SK-N-DZ (cell line): ENCODE measurements around the gene TRIM3.

ENCODE experiments used
- DNase-seq: peaks from one replicate; pipeline ENCODE4 v3.0.0-alpha.2; 2015; ENCODE audit warnings: low spot score

The TRIM3 gene

DNA sequence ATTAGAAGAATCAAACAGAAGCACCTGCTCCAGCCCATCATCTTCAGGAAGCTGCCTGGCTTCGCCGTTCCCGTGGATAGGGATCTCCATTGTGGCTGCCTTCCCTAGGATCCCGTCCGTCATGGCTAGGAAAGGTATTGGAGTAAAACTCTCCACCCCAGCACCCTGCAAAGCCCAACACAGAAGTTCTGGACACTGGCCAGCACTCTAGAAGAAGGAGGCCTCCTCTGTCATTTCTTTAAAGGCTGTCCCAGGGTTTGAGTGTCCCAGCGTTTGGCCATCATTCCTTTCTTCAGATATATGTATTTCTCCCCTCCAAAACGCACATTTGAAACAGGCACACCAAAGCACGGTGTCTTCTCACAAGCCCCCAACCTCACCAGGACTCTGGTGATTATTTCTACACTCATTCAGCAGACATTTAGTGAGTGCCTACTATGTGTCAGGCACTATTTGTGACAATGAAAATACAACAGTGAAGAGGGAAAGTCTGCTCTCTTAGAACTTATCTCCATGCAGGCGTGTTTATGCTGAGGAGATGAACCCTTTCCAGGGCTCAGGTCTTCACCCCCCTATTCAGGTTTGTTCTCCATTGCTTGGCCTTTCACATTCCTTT is 6.7 kb upstream of the TRIM3 start:
- DNase-seq: no peak

DNA sequence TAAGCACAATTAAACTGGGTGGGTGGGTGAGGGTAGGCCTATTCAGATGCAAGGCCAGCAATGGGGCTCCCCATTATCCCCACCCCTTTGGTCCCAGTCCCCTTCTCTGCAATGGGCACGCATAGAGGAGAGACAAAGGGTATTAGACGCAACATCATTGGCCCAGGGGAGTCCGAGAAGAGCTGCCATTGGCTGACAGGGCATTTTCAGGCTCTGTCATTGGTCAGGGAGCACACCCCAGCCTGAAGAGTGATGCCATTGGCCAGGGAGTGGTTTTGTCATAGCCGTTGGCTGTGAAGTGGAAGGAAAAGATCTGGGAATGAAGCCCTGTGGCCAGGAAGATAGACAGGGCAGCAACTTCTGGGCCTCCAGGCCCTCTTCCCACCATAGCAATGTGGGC is 2.8 kb upstream of the TRIM3 start:
- no peak for DNase-seq

DNA sequence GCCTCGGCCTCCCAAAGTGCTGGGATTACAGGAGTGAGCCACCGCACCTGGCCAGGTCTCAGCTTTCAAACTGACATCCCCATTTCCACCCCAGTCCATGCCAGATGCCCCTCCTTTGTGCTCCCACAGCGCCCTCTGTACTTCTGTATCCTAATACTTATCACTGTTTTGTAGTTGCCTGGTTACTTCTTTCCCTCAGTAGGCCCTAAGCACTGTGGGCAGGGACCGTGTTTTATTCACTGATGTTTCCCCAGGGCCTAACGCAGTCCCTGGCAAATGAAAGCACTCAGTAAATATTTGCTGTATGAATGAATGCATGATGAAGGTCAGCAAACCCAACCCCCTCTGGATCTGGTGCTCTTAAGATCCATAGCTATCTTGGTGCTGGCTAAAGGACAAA is 2.2 kb upstream of the TRIM3 start:
- DNase-seq: no peak

DNA sequence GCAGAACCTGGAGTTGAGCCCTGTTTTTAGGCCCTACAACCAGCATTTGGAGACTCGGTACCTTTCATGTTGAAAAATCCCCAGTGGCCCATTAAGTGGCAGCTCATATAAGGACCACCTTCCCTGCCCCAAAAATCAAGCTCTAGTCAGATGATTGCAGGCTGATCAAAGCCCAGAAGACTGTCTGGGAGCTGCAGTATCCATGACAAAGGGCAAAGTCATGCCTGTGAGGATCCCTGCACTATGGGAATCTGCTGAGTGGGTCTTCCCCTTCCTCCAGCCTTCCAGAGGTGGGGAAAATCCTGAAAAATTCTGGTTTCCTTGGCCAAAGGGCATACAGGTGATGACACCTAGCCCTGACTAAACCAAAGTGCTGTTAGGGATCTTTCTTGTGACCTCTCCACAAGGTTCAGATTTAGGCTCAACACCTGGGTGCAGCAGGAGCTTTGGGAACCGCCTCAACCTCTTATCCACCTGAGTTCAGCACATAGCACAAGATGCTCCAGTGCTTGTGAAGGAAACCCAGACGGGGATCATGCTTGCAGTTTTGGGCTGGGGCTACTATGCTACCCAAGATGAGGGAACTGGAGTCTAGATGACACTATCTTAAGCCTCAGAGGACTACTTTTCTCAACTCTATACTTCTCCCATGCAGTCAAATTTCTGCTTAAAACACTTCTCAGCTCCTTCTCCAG is 1.2 kb upstream of the TRIM3 start:
- DNase-seq: no peak

DNA sequence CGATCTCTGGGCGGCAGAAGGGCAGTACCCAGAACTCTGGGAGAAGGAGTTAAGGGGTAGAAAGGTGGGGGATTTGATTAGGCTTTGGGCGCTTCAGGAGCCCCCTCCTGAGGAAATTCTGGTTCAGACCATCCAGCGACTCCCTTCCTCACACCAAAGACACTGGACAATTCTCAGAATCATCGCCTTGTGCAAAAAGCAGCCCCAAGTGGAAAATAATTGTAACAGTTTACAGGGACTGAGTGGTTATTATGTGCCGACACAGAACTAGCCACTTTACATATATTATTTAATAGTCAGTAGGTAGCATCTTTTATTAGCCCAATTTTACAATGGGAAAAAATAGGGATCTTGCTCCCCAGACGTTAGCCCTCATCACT is 662 bp upstream of the TRIM3 start:
- no peak for DNase-seq

DNA sequence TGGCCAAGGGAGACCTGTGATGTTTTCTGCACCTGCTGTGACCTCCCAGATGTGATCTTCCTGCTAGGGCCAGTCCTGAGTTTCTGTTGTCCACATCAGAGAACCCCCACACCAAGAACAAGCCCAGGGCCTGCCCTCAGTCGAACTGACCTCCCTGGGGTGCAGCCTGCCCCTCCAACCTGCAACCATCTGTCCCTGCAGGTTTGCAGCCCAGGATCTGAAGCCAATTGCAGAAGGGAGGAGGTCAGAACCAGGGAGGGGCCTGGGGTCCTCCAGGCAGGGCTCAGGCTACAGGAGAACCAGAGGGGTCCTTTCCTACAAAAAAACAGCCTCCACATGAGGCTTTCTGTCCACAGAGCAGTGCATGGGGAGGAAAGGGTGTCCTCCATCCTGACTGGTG is 807 bp downstream of the TRIM3 start:
- DNase-seq: no peak

DNA sequence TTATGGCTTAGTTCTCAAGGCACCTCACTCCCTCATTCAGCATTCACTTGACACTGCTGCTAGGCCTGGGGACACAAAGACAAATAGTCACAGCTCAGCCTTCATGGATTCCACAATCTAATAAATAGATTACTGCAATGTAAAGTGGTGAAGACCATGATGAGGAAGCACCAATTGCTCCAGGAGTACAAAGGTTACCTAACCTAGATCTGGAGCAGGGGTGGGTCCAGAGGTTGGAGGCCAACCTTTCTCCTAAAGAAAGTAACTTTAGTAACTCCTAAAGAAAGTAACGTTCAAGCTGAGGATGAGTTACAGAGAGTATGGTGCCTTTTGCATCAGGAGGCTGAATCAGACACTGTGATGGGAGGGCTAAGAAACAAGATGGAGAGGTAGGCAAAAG is 4.1 kb downstream of the TRIM3 start:
- no peak for DNase-seq

DNA sequence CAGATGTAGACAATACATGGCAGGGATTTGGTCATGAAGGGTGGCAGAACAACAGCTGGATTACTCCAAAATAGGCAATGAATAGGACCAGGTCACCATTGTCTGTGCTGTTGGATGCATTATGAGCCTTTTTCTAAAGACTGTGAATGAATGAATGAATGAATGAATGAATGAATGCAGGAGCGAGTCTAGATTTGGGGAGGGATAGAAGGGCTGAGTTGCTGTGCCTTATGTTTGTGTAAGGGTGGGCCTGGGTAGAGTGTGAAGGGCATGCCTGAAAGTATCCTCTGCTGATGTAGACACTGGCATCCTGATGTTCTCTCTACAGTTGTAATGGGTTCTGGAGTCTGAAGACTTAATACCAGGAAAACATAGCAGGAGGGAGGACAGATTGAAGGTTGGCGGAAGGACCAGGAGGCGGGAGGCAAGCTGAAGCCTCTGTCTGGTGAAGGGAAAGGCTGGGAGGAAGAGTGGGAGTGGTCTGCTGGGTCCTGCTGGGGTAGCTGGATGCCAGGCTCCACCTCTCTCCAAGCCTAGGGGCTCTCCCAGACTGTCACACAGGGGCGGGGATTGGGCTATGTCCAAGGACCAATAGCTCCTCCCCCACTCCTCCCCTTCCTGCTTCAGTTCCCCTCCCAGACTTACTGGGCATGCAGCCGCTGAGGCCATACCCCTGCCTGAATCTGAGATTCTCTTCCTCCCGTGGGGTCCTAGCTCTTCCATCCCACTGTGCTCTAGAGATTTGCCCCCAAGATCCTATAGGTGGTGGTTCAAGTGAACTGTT is 4.8 kb downstream of the TRIM3 start:
- peak; percentile 89 for DNase-seq

DNA sequence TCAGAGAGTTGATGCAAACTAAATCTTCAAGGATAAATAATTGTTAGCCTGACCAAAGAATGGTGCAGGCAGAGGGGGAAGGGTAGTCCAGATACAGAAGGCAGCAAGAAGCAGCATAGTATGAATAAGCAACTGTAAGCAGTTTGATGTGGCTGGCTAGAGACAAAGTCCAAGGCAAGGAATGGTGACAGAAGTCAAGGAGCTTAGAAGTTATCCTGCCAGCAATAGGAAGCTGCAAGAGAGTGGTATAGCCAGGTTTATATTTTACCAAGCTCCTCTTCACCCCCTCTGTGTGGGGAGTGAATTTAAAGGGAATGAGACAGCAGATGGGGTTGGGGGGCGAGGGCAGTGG is 14.7 kb downstream of the TRIM3 start:
- no peak for DNase-seq

DNA sequence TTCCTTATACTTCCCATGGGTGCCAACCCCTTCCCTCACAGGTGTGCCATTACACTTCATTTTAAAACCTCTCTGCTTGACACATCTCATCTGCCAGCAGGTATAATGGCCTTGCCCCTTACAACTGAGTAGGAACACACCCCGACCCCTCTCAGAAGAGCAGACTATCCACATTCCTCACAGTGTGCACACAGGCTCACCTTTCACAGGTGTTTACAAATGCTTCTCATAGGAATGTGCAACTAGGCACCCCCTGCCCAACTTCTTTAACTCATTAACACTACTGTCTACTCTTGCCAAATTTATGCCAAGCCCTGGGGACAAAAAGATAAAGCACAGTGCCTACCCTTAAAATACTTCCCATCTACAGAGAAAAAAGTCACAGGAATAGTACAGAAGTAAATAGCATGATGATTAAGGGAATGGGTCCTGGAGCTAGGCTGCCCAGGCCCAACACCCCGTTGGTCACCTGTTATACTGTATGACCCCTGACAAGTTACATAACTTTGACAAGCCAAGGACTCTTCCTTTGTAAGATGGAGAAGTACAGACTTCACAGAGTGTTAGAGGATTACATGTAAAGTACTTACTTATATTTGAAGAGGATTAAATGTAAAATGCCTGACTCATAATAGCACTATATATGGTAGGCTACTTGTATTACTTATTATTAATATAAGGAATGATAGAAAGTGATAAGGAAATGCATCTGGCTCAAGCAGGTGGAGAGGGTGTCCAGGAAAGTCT is 15.2 kb downstream of the TRIM3 start:
- DNase-seq: no peak

DNA sequence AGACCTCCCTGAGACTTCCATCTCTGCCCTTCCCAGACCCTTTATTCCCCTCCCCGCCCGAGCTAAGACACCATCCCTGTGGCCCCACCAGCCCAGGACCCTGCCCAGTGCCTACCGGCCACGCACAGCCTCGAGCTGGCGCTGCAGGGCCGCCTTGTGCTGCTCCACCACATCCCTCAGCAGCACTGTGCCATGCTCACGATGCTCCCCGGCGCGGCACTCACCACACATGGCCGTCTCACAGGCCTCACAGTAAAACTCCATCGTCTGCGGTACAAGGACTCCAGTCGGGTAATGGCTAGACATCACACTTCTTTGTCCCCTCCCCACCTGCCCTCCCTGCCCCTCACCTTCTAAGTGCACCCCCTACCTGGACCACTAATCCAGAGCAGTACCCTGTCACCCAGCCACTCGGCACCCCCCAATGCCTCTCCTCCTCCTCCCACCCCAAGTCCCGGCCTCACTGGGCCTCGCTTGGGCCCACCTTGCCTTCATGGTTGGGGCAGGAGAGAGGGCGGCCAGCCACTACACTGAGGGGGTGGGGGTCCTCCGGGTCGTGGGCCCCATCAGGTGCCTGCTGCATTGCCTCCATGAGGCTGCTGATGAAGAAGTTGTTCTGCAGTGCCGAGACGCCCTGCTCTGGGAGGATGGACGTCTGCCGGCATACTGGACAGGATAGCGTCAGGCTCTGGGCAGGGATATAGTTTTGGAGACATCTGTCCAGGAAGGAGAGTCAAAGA is 16.0 kb downstream of the TRIM3 start:
- DNase-seq: no peak

DNA sequence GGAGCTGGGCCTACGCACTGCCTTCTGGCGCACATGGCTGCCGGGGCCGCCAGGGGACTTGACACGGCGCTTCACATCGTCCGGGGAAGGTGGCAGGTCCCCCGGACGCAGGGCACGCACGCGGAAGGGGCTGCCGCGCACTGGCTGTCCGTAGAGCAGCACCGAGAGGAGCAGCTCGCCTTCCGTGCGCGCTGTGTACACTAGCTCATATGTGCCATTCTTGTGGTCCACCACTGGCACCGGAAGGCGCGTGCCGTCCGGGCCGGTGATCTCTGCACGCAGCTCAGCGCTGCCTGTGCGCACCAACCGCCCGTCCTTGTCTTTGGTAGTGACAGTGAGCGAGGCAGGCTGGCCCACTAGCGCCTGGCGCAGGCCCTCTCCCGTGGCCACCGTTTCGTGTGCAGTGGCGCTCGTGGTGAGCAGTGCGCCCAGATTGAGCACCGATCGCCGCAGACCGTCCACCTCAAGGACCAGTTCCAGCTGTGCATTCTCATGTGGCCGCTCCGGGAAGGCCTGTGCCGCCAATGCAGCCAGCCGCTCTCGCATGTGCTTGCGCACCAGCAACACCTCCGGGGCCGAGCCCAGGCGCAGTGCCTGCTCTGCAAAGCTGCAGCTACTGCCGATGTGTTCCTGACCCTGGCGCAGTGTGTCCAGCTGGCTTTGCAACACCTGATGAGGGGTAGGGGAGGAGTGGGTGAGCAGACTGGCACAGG is 17.2 kb downstream of the TRIM3 start:
- DNase-seq: no peak

DNA sequence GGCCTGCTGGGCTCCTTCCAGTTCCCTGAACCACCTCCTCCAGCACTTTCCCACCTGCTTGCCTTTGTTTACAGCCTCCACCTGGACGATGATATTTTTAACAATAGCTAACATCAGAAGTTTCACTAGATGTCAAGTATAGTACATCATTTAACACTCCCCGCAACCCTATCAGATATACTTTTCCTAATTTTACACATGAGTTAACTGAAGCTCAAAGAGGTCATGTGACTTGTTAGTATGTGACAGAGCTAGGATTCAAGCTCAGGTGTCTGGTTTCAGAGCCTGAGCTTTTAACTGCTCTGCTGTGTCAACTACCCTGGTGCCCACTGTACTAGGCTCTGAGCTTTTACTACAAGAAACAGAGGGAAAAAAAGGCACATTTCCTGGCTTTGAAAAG is 18.7 kb downstream of the TRIM3 start:
- no peak for DNase-seq

DNA sequence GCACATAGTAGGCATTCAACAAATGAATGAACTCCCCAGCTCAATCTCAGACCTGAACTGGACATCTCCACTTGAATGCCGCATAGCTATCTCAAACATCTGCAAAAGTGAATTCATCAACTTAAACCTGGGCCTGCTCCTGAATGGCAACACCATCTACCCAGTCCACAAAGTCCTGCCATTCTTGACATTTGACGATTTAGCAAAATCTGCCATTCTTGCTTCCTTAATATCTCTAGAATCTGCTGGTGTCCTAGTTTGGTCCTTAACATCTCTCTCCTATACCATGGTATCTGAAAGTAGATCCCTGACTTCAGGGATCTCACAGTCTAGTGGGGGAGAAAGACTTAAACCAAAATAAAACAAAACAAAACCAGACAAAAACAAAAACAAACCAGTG is 20.6 kb downstream of the TRIM3 start:
- no peak for DNase-seq

DNA sequence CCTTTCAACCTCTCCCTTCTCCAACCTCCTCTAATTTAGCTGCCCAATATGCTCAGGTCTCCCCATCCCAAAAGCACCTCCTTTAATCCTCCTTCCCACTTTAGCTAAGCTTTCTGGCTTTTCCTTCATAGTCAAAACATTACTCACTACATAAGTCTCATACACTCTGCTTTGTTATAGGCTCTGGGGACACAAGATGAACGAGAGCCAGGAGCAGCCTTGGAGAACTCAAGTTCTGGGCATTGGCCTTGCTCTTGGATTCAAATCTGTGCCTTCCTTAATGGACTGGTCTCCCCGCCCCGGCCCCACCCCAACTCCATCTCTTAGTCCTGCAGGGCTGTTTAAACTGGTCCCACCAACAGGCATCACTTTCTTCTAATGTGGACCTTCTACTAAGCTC is 21.5 kb downstream of the TRIM3 start:
- no peak for DNase-seq

DNA sequence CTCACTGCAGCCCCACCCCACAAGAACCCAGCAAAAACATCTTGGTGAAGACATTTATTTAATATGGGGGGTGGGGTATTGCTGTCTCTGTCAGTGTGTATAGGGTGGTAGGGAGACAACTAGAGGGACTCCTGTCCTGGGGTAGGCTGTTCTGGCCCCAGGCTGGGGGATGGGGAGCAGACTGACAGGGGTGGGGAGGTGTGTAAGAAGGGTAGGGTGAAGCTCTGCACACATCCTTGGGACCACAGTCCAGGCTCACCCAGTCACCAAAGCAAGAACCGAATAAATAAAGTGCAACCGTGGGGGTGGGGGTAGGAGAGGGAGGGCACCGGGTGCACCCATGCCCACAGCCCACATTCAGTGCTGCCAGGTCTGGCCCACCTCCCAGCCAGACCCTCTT is 25.2 kb downstream of the TRIM3 start:
- DNase-seq: no peak

DNA sequence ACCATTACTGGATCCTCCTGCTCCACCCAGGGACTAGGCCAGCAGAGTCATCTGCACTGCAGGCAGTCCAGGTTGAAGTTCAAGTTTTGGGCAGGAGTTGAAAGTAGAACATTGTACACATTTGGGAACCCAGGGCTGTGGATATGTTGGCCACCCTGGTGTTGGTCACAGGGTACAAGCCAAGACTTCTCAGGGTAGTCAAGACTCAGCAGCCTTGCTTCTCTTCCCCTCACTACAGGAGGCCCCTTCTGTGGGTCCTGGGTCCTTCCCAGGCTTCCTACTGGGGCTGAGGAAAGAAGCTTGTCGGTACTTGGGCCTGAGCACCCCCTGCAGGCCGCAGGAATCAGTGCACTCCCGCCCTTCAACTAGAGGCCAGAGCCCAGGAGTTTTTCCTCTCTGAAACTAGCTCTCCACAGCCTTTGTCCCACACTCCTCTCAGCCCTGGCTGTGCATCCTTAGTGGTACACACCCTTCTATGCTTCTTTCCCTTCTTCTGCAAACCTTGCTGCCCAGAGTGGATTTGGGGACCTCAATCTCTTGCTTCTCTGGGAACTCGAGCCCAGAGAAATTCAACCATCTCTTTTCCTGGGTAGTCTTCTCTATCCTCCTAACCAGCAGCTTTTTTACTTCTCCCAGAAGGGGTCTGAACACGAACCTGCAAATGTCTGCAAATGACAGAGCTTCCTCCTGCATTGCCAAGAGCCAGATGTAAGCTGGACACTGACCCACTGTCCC is 30.3 kb downstream of the TRIM3 start:
- peak; percentile 57 for DNase-seq

DNA sequence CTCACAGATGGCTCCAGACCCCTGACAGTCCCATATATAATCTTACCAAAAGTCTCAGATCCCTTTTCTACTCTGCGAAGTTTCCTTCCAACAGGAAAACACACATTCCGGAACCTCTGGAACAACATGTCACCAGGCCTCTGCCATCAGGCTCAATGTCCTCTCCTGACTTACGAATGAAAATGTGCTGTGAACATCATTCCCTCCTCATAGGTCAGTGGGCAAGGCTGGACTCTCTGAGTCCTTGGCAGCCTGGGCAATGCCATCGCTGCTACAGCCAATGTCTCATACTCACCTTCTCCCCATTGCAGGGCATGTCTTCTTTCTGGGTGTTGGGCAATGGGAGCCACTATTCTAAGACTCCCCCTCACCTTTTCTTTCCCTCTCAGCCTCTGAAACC is 31.3 kb downstream of the TRIM3 start:
- DNase-seq: no peak

DNA sequence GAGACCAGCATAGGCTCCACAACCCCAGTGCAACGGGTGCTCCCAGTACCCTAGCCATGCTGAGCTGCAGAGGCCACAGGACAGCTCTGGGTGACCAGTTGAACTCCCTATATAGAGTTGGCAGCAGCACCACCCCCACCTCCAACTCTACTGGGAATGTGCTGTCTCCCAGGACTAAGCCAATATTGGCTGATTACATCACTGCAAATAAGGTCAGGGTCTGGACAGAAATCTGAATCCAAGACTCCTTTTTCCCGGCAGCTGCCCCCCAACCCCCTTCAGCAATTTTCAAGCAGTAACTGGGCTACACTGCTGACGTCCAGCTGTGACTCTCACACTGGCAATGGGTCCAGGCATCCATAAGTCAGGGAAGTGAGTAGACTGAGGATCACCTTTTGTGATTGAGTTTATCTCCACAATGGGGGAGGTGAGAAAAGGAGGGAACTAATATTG is 32.8 kb downstream of the TRIM3 start, which contains the start of gene HPX:
HPX (minus strand) TSS at position 82 of the 453 bp plus-strand sequence; CDS start at position 58, 24 bp downstream.
- DNase-seq: peak; percentile 37

DNA sequence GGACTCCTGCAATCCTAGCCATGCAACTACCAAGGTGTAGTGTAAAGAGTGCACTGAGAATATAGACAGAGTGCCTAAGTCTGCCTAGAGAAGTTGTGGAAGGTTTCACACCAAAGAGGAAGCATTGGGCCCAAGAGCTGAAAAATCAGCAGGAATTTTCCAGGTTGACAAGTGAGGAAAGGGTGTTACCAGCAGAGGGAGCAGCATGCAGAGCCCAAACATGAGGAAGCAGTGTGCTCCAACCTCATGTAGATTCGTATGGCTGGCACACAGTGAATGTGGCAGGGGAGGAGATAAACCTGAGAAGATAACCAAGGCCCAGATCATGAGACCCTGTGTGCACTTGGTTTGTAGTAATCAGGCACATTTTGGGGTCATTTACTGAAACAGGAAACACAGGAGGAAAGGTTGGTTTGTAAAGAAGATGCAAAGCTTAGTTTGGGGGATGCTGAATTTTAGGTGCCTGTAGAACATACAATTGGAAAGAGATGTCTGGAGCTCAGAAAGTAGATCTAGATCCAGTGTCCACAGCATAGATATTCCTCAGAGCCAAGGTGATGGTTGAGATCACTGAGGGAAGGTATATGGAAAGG is 34.7 kb downstream of the TRIM3 start:
- DNase-seq: peak; percentile 82
